ENCODE measurements around the gene ADCY1.
A peak's percentile ranks its signal among the peaks of the same experiment; 100 is the strongest.

Gene ADCY1

GRCh38 chr7:45662540-45663166, 88.5 kb downstream of the ADCY1 start:
- in situ Hi-C loops (cut with MboI; ENCODE audit: low sequenced_read_pairs, unreplicated experiment): no loop called here
- DNase-seq (ENCODE audit: low spot score): no peak
- no peak for TF ChIP-seq CTCF (IDR thresholded peaks at IDR 0.05; ENCODE audit: borderline replicate concordance, control extremely low read depth, extremely low read depth, insufficient read depth, missing control alignments)

- peak; percentile 57 for TF ChIP-seq CTCF (IDR thresholded peaks at IDR 0.05; ENCODE audit: borderline replicate concordance, control extremely low read depth, extremely low read depth, insufficient read depth, missing control alignments)
- peak; percentile 67 for DNase-seq (ENCODE audit: low spot score)
- in situ Hi-C loops (cut with MboI; ENCODE audit: low sequenced_read_pairs, unreplicated experiment): no loop called here
These were observed 89.2 kb downstream of the ADCY1 start for GRCh38 chr7:45663167-45663921.

- in situ Hi-C loops (cut with MboI; ENCODE audit: low sequenced_read_pairs, unreplicated experiment): no loop called here
- no peak for DNase-seq (ENCODE audit: low spot score)
- no peak for TF ChIP-seq CTCF (IDR thresholded peaks at IDR 0.05; ENCODE audit: borderline replicate concordance, control extremely low read depth, extremely low read depth, insufficient read depth, missing control alignments)
These were observed 89.9 kb downstream of the ADCY1 start for GRCh38 chr7:45663965-45664633.

GRCh38 chr7:45665172-45665571, 91.0 kb downstream of the ADCY1 start:
- TF ChIP-seq CTCF (IDR thresholded peaks at IDR 0.05; ENCODE audit: borderline replicate concordance, control extremely low read depth, extremely low read depth, insufficient read depth, missing control alignments): no peak
- in situ Hi-C loops (cut with MboI; ENCODE audit: low sequenced_read_pairs, unreplicated experiment): no loop called here
- no peak for DNase-seq (ENCODE audit: low spot score)

GRCh38 chr7:45670227-45670626, 96.1 kb downstream of the ADCY1 start:
- TF ChIP-seq CTCF (IDR thresholded peaks at IDR 0.05; ENCODE audit: borderline replicate concordance, control extremely low read depth, extremely low read depth, insufficient read depth, missing control alignments): no peak
- no peak for DNase-seq (ENCODE audit: low spot score)
- in situ Hi-C loops (cut with MboI; ENCODE audit: low sequenced_read_pairs, unreplicated experiment): no loop called here

GRCh38 chr7:45670717-45671116, 96.5 kb downstream of the ADCY1 start:
- no peak for TF ChIP-seq CTCF (IDR thresholded peaks at IDR 0.05; ENCODE audit: borderline replicate concordance, control extremely low read depth, extremely low read depth, insufficient read depth, missing control alignments)
- no peak for DNase-seq (ENCODE audit: low spot score)
- in situ Hi-C loops (cut with MboI; ENCODE audit: low sequenced_read_pairs, unreplicated experiment): no loop called here
